ENCODE results near the gene CTNNBIP1.

- no peak for TF ChIP-seq CTCF (IDR thresholded peaks at IDR 0.05)
- TF ChIP-seq EP300 (IDR thresholded peaks at IDR 0.05): no peak
Observed at GRCh38 chr1:9875636-9876000, 34.5 kb downstream of the CTNNBIP1 start.
